ENCODE data around the gene DDR2. TPM values are rescaled to one million over a fixed set of nuclear protein-coding genes. Genes with fewer than 3 reads are reported as not detected.
"Not testable (repeated sequence)": the region's sequence is repeated elsewhere in the genome, so short reads cannot be mapped to it uniquely, and the experiment has no call there.

DDR2 gene
- total RNA-seq, 1 donor: 384 TPM

GRCh38 chr1:162740755-162741154 is 108.5 kb downstream of the DDR2 start:
- no peak for TF ChIP-seq CTCF (IDR thresholded peaks at IDR 0.05; ENCODE audit: extremely low read depth, low read depth, low read length)
- no peak overlapping the region for H2AFZ ChIP-seq (ENCODE audit: low read length)
- no peaks in the 10 kb centered on the region for H4K20me1 ChIP-seq (ENCODE audit: insufficient read depth, low read length)
- peaks cover 60% of the 10 kb centered on the region for H3K79me2 ChIP-seq (ENCODE audit: insufficient read depth, low read length)
- no peak overlapping the region for H3K4me3 ChIP-seq (ENCODE audit: insufficient read depth, low read length)
- DNase-seq (ENCODE audit: insufficient read length, low spot score, missing footprints): no peak
- H3K4me1 ChIP-seq (ENCODE audit: insufficient read depth, low read length): peaks cover 1% of the 10 kb centered on the region
- H3K4me2 ChIP-seq (ENCODE audit: insufficient read depth, low read length): no peak overlapping the region
- no peak overlapping the region for H3K27ac ChIP-seq (ENCODE audit: low read depth, low read length)
- peaks cover 11% of the 10 kb centered on the region for H3K36me3 ChIP-seq (ENCODE audit: insufficient read depth, low read length)
- H3K9me3 ChIP-seq (ENCODE audit: low read depth, low read length): no peaks in the 10 kb centered on the region
- H3K27me3 ChIP-seq (ENCODE audit: insufficient read depth, low read length): no peaks in the 10 kb centered on the region

- H3K4me1 ChIP-seq (ENCODE audit: insufficient read depth, low read length): no peaks in the 10 kb centered on the region
- no peak overlapping the region for H3K27ac ChIP-seq (ENCODE audit: low read depth, low read length)
- H3K27me3 ChIP-seq (ENCODE audit: insufficient read depth, low read length): no peaks in the 10 kb centered on the region
- no peak for TF ChIP-seq CTCF (IDR thresholded peaks at IDR 0.05; ENCODE audit: extremely low read depth, low read depth, low read length)
- H3K9me3 ChIP-seq (ENCODE audit: low read depth, low read length): no peaks in the 10 kb centered on the region
- H2AFZ ChIP-seq (ENCODE audit: low read length): no peak overlapping the region
- DNase-seq (ENCODE audit: insufficient read length, low spot score, missing footprints): no peak
- no peaks in the 10 kb centered on the region for H4K20me1 ChIP-seq (ENCODE audit: insufficient read depth, low read length)
- peaks cover 53% of the 10 kb centered on the region for H3K79me2 ChIP-seq (ENCODE audit: insufficient read depth, low read length)
- H3K4me2 ChIP-seq (ENCODE audit: insufficient read depth, low read length): no peak overlapping the region
- no peak overlapping the region for H3K4me3 ChIP-seq (ENCODE audit: insufficient read depth, low read length)
- peaks cover 11% of the 10 kb centered on the region for H3K36me3 ChIP-seq (ENCODE audit: insufficient read depth, low read length)
Measured at GRCh38 chr1:162741574-162741973, 109.3 kb downstream of the DDR2 start.

- H3K4me2 ChIP-seq (ENCODE audit: insufficient read depth, low read length); H3K27ac ChIP-seq (ENCODE audit: low read depth, low read length); H2AFZ ChIP-seq (ENCODE audit: low read length); H3K9me3 ChIP-seq (ENCODE audit: low read depth, low read length); H4K20me1 ChIP-seq (ENCODE audit: insufficient read depth, low read length); H3K27me3 ChIP-seq (ENCODE audit: insufficient read depth, low read length); DNase-seq (ENCODE audit: insufficient read length, low spot score, missing footprints); H3K4me1 ChIP-seq (ENCODE audit: insufficient read depth, low read length); H3K4me3 ChIP-seq (ENCODE audit: insufficient read depth, low read length): not testable (repeated sequence)
- H3K79me2 ChIP-seq (ENCODE audit: insufficient read depth, low read length): peaks cover 35% of the 10 kb centered on the region
- peaks cover 11% of the 10 kb centered on the region for H3K36me3 ChIP-seq (ENCODE audit: insufficient read depth, low read length)
Measured at GRCh38 chr1:162746264-162746942, 114.1 kb downstream of the DDR2 start.

- no peak overlapping the region for H3K4me3 ChIP-seq (ENCODE audit: insufficient read depth, low read length)
- no peak overlapping the region for H3K27ac ChIP-seq (ENCODE audit: low read depth, low read length)
- no peak overlapping the region for H2AFZ ChIP-seq (ENCODE audit: low read length)
- H3K9me3 ChIP-seq (ENCODE audit: low read depth, low read length): no peaks in the 10 kb centered on the region
- peaks cover 34% of the 10 kb centered on the region for H3K4me1 ChIP-seq (ENCODE audit: insufficient read depth, low read length)
- H3K36me3 ChIP-seq (ENCODE audit: insufficient read depth, low read length): peaks cover 31% of the 10 kb centered on the region
- peak; percentile 6 for TF ChIP-seq CTCF (IDR thresholded peaks at IDR 0.05; ENCODE audit: extremely low read depth, low read depth, low read length)
- no peak overlapping the region for H3K4me2 ChIP-seq (ENCODE audit: insufficient read depth, low read length)
- peaks cover 6% of the 10 kb centered on the region for H3K79me2 ChIP-seq (ENCODE audit: insufficient read depth, low read length)
- H3K27me3 ChIP-seq (ENCODE audit: insufficient read depth, low read length): no peaks in the 10 kb centered on the region
- no peak for DNase-seq (ENCODE audit: insufficient read length, low spot score, missing footprints)
- H4K20me1 ChIP-seq (ENCODE audit: insufficient read depth, low read length): peaks cover 7% of the 10 kb centered on the region
Measured at GRCh38 chr1:162753001-162753658, 120.9 kb downstream of the DDR2 start.
